Uterus (tissue), 2 donors: Measurements from ENCODE around the gene OPCML.

ENCODE experiments used
- POLR2A ChIP-seq, 2 donors: fragments of 450-650 bp; IDR thresholded peaks; one replicate each; pipeline ENCODE4 v1.6.1; 2016; ENCODE audit warnings: antibody characterized with exemption in 2 of 2, mild to moderate bottlenecking in 1 of 2, moderate library complexity in 1 of 2
- TF ChIP-seq, protein P1 (sequence below), 4 experiments: fragments of 200-600 bp in 2 of 4; fragments of 450-650 bp in 2 of 4; sonication (generic) in 2 of 4; IDR thresholded peaks; one replicate each; pipeline ENCODE4 v1.5.1; 2016 to 2019; ENCODE audit warnings: antibody characterized with exemption in 4 of 4, mild to moderate bottlenecking in 2 of 4, moderate library complexity in 1 of 4

DNA sequence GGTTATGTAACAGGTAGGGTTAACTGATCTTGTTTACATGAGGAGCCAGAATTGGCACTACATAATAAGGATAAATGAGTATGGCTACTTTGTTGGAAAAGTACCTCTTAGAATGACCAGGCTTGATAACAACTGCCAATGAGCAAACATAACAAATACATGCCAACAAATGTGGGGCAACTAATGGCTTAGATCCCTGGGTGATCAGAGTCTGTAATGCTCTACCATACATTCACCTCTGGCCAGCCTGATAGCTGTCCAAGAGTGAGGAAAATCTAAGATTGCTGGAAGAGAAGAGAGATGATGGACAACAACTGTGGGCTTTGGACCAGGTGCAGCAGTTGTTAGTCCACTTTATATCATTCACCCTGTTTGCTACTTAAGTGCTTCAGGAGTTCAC lies 1136.9 kb downstream of the OPCML start:
- TF ChIP-seq, protein P1, sequence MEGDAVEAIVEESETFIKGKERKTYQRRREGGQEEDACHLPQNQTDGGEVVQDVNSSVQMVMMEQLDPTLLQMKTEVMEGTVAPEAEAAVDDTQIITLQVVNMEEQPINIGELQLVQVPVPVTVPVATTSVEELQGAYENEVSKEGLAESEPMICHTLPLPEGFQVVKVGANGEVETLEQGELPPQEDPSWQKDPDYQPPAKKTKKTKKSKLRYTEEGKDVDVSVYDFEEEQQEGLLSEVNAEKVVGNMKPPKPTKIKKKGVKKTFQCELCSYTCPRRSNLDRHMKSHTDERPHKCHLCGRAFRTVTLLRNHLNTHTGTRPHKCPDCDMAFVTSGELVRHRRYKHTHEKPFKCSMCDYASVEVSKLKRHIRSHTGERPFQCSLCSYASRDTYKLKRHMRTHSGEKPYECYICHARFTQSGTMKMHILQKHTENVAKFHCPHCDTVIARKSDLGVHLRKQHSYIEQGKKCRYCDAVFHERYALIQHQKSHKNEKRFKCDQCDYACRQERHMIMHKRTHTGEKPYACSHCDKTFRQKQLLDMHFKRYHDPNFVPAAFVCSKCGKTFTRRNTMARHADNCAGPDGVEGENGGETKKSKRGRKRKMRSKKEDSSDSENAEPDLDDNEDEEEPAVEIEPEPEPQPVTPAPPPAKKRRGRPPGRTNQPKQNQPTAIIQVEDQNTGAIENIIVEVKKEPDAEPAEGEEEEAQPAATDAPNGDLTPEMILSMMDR (IDR thresholded peaks at IDR 0.05), result no peak
- no peak for TF ChIP-seq POLR2A (IDR thresholded peaks at IDR 0.05)
